H54 (cell line): ENCODE results near the gene TPD52L1.

Source experiments
- DNase-seq: peaks from one replicate; pipeline ENCODE4 v3.0.0; 2011; ENCODE audit warnings: low spot score, mixed read lengths; ENCODE audit not compliant: insufficient read length
- FAIRE-seq: peaks from 3 replicates; lab custom pipeline; 2011; peaks lifted over from hg19 to GRCh38; lab: Jason Lieb, UNC
- POLR2A ChIP-seq: IDR thresholded peaks from 2 replicates; pipeline ENCODE4 v1.6.1; 2011; ENCODE audit warnings: low read depth, mild to moderate bottlenecking, low read length

The TPD52L1 gene

DNA sequence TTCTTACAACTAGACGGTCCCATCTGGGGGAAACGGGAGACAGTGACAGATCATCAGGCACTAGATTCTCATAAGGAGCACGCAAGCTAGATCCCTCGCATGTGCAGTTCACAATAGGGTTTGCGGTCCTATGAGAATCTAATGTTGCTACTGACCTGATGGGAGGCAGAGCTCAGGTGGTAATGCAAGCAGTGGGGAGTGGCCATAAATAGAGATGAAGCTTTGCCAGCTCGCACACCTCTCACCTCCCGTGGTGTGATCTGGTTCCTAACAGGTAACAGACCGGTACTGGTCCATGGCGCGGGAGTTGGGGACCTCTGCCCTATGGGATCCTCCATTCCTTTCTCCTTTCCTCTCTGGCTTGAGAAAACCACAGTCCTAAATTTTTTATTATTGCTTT lies 63.8 kb downstream of the TPD52L1 start:
- TF ChIP-seq POLR2A = no peak
- no peak for FAIRE-seq
- DNase-seq = no peak

- FAIRE-seq = no peak
- TF ChIP-seq POLR2A = no peak
- DNase-seq = no peak
Observed at GRCh38 chr6:125217992-125218391, 64.4 kb downstream of the TPD52L1 start.

DNA sequence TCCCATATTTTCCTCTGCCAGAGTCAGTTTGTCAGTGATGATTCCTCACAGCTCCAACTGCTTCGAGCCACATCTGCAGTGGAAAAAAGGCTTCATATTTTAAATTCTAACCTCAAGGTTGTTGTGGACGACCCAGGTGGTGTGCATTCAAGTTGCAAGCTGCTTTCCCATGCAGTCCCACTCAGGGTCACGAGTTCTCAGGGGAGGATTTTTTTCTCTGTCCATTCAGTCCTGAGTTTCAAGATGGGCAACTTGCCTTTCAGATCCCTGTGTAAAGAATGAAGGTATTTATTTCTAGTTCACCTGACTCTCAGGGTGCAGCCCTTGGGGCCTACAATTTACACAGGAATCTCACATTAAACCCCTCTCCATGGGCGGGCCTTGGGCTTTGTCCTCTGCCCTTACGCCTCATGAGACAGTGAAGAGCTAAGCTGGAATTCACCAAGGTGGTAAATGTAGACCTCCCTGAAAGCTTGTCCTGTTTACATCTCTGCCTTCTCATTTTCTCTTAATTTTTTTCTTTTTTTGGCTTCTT lies 65.9 kb downstream of the TPD52L1 start:
- FAIRE-seq (no peak), DNase-seq (no peak)
- TF ChIP-seq POLR2A = no peak

- no peak for DNase-seq
- TF ChIP-seq POLR2A = no peak
Observed at GRCh38 chr6:125220712-125221111, 67.1 kb downstream of the TPD52L1 start.

GRCh38 chr6:125222531-125223455 lies 69.2 kb downstream of the TPD52L1 start:
- no peak for TF ChIP-seq POLR2A
- FAIRE-seq (no peak), DNase-seq (no peak)

More at GRCh38 chr6:125220712-125221111, 67.1 kb downstream of the TPD52L1 start:
- FAIRE-seq = no peak

- FAIRE-seq = no peak
- TF ChIP-seq POLR2A = no peak
- DNase-seq = no peak
Observed at GRCh38 chr6:125224231-125224861, 70.8 kb downstream of the TPD52L1 start.

GRCh38 chr6:125227244-125227643 lies 73.7 kb downstream of the TPD52L1 start:
- no peak for FAIRE-seq
- TF ChIP-seq POLR2A = no peak
- DNase-seq = no peak

- no peak for TF ChIP-seq POLR2A
- DNase-seq = no peak
- no peak for FAIRE-seq
Observed at GRCh38 chr6:125228981-125229479, 75.5 kb downstream of the TPD52L1 start.

DNA sequence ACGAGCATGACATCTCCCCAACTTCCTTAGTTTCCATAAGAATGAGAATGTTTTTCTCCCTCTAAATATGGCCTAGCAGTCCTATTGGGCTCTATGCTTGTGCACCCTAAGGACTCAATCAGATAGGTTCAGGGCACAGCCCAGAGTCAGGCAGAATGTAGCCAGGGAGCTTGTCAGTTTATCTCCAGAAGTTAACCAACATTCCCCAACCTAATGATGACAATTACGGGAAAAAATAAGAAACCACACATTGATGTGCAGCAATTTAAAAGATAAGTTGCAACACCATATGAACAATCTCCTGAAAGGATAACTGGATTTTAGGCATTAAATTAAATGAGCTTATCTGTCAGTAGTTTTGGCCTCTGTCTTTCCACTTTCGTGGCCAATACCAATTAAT lies 77.1 kb downstream of the TPD52L1 start:
- TF ChIP-seq POLR2A = no peak

DNA sequence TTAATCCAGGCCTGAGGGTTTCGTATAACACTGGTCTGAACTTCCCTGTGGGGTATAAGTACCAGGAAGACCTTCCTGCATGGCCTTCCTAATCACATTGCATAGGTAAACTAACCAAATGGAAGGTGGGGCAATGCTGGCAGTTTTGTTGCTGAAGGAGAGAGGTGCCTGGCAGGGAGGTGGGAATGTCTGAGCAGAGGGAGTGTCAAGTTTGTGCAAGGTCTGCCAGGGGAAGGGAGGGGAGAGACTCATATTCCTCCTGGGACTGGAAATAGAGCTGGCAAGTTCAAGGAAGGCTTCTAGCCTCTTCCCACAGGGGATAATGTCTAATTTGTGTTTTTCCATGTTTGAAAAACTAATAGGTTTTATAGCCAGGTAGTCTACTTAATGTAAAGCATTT lies 77.6 kb downstream of the TPD52L1 start:
- no peak for TF ChIP-seq POLR2A
- FAIRE-seq (no peak), DNase-seq (no peak)

More for the DNA sequence above, 77.1 kb downstream of the TPD52L1 start:
- FAIRE-seq = no peak
- DNase-seq = no peak

- FAIRE-seq = no peak
- TF ChIP-seq POLR2A = no peak
- no peak for DNase-seq
Observed at GRCh38 chr6:125231574-125232343, 78.2 kb downstream of the TPD52L1 start.

- DNase-seq (no peak), FAIRE-seq (no peak)
- TF ChIP-seq POLR2A = no peak
Observed at GRCh38 chr6:125232466-125232865, 78.9 kb downstream of the TPD52L1 start.

DNA sequence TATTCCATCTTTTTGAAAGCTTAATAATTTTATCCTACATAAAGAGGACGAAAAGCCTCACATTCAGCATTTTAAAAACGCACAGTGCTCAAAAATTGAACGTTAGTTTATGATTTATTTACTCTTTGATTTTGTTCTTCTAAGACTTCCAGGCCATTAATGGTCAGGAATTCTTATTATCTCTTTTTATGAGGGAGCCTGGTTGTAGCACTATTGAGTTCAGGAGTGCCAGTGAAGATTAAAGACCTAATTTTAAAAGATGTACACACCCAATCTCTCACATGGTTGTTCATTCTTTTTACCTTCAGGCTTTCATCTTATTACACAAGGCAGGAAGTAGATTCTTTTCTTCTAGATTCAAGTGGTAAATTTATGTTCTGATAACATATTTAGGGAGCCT lies 79.6 kb downstream of the TPD52L1 start:
- TF ChIP-seq POLR2A = no peak
- no peak for FAIRE-seq
- DNase-seq = no peak
